Mesothelial cell of epicardium (in vitro differentiated cells): ENCODE data around the gene OR5AU1. TPM values are rescaled to one million over a fixed set of nuclear protein-coding genes. Genes with fewer than 3 reads are reported as not detected.
A peak's percentile ranks its signal among the peaks of the same experiment; 100 is the strongest.

Experiments
- DNase-seq, 2 experiments: peaks; one replicate each; pipeline ENCODE4 v3.0.0; 2021; ENCODE audit warnings: low spot score in 2 of 2; ENCODE audit not compliant: unreplicated experiment in 2 of 2
- H3K27ac Mint-ChIP-seq: 2 replicates; pipeline ENCODE4 v1.8.0; 2021; ENCODE audit warnings: mixed read lengths
- H3K27me3 Mint-ChIP-seq: 2 replicates; pipeline ENCODE4 v1.8.0; 2021; ENCODE audit warnings: low read depth, mixed read lengths
- H3K36me3 Mint-ChIP-seq: 2 replicates; pipeline ENCODE4 v1.8.0; 2021; ENCODE audit warnings: mixed read lengths
- H3K4me1 Mint-ChIP-seq: 2 replicates; pipeline ENCODE4 v1.8.0; 2021; ENCODE audit warnings: mixed read lengths
- H3K4me3 Mint-ChIP-seq: 2 replicates; pipeline ENCODE4 v1.8.0; 2021; ENCODE audit warnings: mild to moderate bottlenecking, moderate library complexity, mixed read lengths
- H3K9me3 Mint-ChIP-seq: 2 replicates; pipeline ENCODE4 v1.8.0; 2021; ENCODE audit warnings: mixed read lengths
- total RNA-seq: library from RNA; stranded (reverse); gene quantifications from 3 replicates; pipeline ENCODE4 v1.2.1, GENCODE V29; 2021
- TF ChIP-seq, protein P1 (sequence below): fragments of 200-600 bp; sonication (generic); IDR thresholded peaks from one replicate; pipeline ENCODE4 v1.5.0; 2021; ENCODE audit warnings: antibody characterized with exemption; ENCODE audit not compliant: unreplicated experiment

The OR5AU1 gene
- total RNA-seq, 1 donor from 2014 or later, result not detected

DNA sequence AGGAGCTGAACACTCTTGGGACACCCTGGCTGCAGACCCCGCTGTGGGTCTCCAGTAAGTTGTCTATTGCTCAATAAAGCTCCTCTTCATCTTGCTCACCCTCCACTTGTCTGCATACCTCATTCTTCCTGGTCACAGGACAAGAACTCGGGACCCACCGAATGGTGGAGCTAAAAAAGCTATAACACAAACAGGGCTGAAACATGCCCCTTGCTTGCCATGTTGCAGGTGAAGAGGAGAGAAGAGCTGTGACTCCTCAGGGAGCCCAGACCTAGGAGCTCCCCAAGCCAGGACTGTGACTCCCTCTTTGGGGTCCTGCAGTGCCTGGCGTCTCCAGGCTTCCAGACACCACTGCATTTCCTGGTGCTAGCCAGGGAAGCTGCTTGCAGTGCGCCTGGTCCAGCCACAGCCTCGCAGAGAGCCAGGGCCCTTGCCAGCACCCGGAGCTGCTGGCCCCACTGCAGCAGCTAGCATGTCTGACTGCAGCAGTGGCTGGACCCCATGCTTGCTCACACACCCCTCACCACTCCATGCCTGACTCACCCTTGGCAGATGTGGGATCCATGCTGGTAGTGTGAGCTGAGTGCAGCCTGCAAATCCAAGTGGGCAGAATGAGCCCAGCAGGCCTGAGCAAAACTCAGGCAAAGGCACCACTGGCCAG, 37.1 kb upstream of the OR5AU1 start:
- TF ChIP-seq, protein P1, sequence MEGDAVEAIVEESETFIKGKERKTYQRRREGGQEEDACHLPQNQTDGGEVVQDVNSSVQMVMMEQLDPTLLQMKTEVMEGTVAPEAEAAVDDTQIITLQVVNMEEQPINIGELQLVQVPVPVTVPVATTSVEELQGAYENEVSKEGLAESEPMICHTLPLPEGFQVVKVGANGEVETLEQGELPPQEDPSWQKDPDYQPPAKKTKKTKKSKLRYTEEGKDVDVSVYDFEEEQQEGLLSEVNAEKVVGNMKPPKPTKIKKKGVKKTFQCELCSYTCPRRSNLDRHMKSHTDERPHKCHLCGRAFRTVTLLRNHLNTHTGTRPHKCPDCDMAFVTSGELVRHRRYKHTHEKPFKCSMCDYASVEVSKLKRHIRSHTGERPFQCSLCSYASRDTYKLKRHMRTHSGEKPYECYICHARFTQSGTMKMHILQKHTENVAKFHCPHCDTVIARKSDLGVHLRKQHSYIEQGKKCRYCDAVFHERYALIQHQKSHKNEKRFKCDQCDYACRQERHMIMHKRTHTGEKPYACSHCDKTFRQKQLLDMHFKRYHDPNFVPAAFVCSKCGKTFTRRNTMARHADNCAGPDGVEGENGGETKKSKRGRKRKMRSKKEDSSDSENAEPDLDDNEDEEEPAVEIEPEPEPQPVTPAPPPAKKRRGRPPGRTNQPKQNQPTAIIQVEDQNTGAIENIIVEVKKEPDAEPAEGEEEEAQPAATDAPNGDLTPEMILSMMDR, result no peak
- Mint-ChIP-seq H3K4me3 (peak overlapping the region; percentile 55), H3K27ac (no peak overlapping the region), H3K4me1 (peaks cover 3% of the 10 kb centered on the region), H3K36me3 (no peaks in the 10 kb centered on the region), H3K27me3 (peaks cover 16% of the 10 kb centered on the region), H3K9me3 (peaks cover 11% of the 10 kb centered on the region)
- no peak for DNase-seq

- H3K4me1 Mint-ChIP-seq, result peaks cover 3% of the 10 kb centered on the region
- peaks cover 16% of the 10 kb centered on the region for H3K27me3 Mint-ChIP-seq
- H3K9me3 Mint-ChIP-seq, result peaks cover 6% of the 10 kb centered on the region
- H3K27ac Mint-ChIP-seq, result no peak overlapping the region
- TF ChIP-seq, protein P1, result no peak
- no peak for DNase-seq
- no peaks in the 10 kb centered on the region for H3K36me3 Mint-ChIP-seq
- peak overlapping the region; percentile 55 for H3K4me3 Mint-ChIP-seq
Observed at GRCh38 chr14:21192447-21192822, 36.6 kb upstream of the OR5AU1 start.

DNA sequence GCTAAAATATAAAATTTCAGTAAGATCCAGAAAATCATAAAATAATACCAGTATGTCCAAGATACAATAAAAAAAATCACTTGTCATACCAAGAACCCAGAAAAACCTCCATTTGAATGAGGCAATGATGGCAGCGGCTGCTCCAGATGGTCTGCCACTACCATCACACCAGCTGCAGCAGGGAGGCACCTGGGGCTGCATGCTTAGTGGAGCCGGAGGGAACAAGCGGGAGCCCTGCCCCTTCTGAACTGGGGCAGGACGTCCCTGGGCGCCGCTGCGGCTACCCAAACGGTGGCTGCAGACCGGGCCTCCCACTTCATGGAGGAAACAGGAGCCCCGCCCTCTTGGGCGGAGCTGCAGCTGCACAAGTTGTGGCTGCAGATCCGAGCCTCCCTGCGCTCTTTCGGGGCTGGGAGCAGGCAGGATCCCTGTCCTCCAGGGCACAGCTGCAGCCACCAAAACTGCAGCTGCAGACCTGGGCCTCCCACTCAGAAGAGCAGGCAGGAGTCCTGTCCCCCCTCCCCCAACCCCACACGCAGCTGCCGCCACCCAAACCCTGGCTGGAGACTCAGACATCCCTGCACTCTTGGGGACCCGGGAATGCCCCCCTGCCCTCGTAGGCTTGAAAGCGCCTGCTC, 36.1 kb upstream of the OR5AU1 start:
- peak; percentile 43 to 57 for DNase-seq

GRCh38 chr14:21191261-21191808, 35.5 kb upstream of the OR5AU1 start:
- Mint-ChIP-seq H3K27me3 (peaks cover 16% of the 10 kb centered on the region), H3K4me3 (peak overlapping the region; percentile 55), H3K27ac (no peak overlapping the region), H3K9me3 (no peaks in the 10 kb centered on the region), H3K4me1 (peaks cover 3% of the 10 kb centered on the region), H3K36me3 (no peaks in the 10 kb centered on the region)
- no peak for DNase-seq
- TF ChIP-seq, protein P1, result no peak

More for the DNA sequence above, 36.1 kb upstream of the OR5AU1 start:
- H3K4me1 Mint-ChIP-seq, result peaks cover 3% of the 10 kb centered on the region
- H3K27ac Mint-ChIP-seq, result no peak overlapping the region
- no peaks in the 10 kb centered on the region for H3K36me3 Mint-ChIP-seq
- H3K9me3 Mint-ChIP-seq, result peaks cover under 1% of the 10 kb centered on the region
- TF ChIP-seq, protein P1, result no peak
- peak overlapping the region; percentile 55 for H3K4me3 Mint-ChIP-seq
- peaks cover 16% of the 10 kb centered on the region for H3K27me3 Mint-ChIP-seq

DNA sequence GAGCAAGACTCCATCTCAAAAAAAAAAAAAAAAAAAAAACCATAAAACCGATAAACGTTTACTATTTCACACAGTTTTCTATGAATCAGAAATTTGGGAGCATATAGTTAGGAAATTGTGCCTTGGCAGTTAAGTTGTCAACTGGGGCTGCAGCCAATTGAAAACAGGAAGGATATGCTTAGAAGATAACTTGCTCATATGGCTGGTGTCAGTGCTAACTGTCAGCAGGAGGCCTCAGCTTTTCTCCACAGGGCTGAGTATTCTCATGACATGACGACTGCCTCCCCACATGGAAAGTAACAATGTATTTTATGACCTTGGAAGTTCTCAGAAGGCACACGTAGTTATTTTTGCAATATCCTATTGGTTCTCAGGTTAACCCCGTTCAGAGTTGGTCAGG, 29.6 kb upstream of the OR5AU1 start:
- no peak for DNase-seq
- TF ChIP-seq, protein P1, result no peak
- Mint-ChIP-seq H3K9me3 (peaks cover 19% of the 10 kb centered on the region), H3K27ac (no peak overlapping the region), H3K4me3 (no peak overlapping the region), H3K27me3 (no peaks in the 10 kb centered on the region), H3K36me3 (no peaks in the 10 kb centered on the region), H3K4me1 (no peaks in the 10 kb centered on the region)
